Activated T-helper 2 cell treated with anti-CD3 and anti-CD28 coated beads, Interferon-gamma antibody, Interleukin-2, Interleukin-4, amounts not matched to agents 10 μg/mL and 5 μg/mL and 100 μg/mL, durations not matched to agents 14 hours and 24 hours and 36 hours (primary cell): Measurements from ENCODE around the gene CIAO3. TPM values are rescaled to one million over a fixed set of nuclear protein-coding genes. Genes with fewer than 3 reads are reported as not detected.
"Not testable (repeated sequence)": the region's sequence is repeated elsewhere in the genome, so short reads cannot be mapped to it uniquely, and the experiment has no call there.

Experiments
- DNase-seq: peaks from one replicate; pipeline ENCODE4 v3.0.0; 2021; ENCODE audit warnings: low spot score
- H3K27ac Mint-ChIP-seq: one replicate; pipeline ENCODE4 v1.8.0; 2021; ENCODE audit warnings: mixed read lengths
- H3K27me3 Mint-ChIP-seq: one replicate; pipeline ENCODE4 v1.8.0; 2021; ENCODE audit warnings: low read depth, mixed read lengths
- H3K36me3 Mint-ChIP-seq: one replicate; pipeline ENCODE4 v1.8.0; 2021; ENCODE audit warnings: low read depth, mixed read lengths
- H3K4me1 Mint-ChIP-seq: one replicate; pipeline ENCODE4 v1.8.0; 2021; ENCODE audit warnings: low read depth, mixed read lengths
- H3K4me3 Mint-ChIP-seq: one replicate; pipeline ENCODE4 v1.8.0; 2021; ENCODE audit warnings: low read depth, mild to moderate bottlenecking, moderate library complexity, mixed read lengths
- H3K9me3 Mint-ChIP-seq: one replicate; pipeline ENCODE4 v1.8.0; 2021; ENCODE audit warnings: mixed read lengths
- intact Hi-C: fragments of 100-400 bp; cut with micrococcal nuclease; formaldehyde crosslinking; loops from one replicate; pipeline ENCODE4 v1.15.1; 2023
- total RNA-seq: library from RNA; stranded (reverse); gene quantifications from 2 replicates; pipeline ENCODE4 v1.2.3, GENCODE V29; 2022

The CIAO3 gene
- total RNA-seq, 1 donor from 2014 or later: 43.4 TPM

- no peak overlapping the region for H3K27ac Mint-ChIP-seq
- peaks cover 4% of the 10 kb centered on the region for H3K4me1 Mint-ChIP-seq
- peaks cover 9% of the 10 kb centered on the region for H3K36me3 Mint-ChIP-seq
- intact Hi-C loops: no loop called here
- no peaks in the 10 kb centered on the region for H3K9me3 Mint-ChIP-seq
- no peaks in the 10 kb centered on the region for H3K27me3 Mint-ChIP-seq
- no peak for DNase-seq
- H3K4me3 Mint-ChIP-seq: no peak overlapping the region
Measured at GRCh38 chr16:782258-782657, 41.5 kb upstream of the CIAO3 start.

- no peak overlapping the region for H3K4me3 Mint-ChIP-seq
- peaks cover 8% of the 10 kb centered on the region for H3K36me3 Mint-ChIP-seq
- intact Hi-C loops: no loop called here
- H3K27ac Mint-ChIP-seq: no peak overlapping the region
- DNase-seq: no peak
- peaks cover 2% of the 10 kb centered on the region for H3K4me1 Mint-ChIP-seq
- no peaks in the 10 kb centered on the region for H3K27me3 Mint-ChIP-seq
- no peaks in the 10 kb centered on the region for H3K9me3 Mint-ChIP-seq
Measured at GRCh38 chr16:781346-782010, 40.7 kb upstream of the CIAO3 start.

- no peak overlapping the region for H3K4me3 Mint-ChIP-seq
Measured at GRCh38 chr16:780296-780695, 39.5 kb upstream of the CIAO3 start.

GRCh38 chr16:779561-779960, 38.8 kb upstream of the CIAO3 start:
- intact Hi-C loops: no loop called here
- no peak for DNase-seq
- H3K4me1 Mint-ChIP-seq: peaks cover 2% of the 10 kb centered on the region
- no peaks in the 10 kb centered on the region for H3K27me3 Mint-ChIP-seq
- H3K9me3 Mint-ChIP-seq: no peaks in the 10 kb centered on the region
- no peak overlapping the region for H3K27ac Mint-ChIP-seq
- H3K4me3 Mint-ChIP-seq: no peak overlapping the region
- H3K36me3 Mint-ChIP-seq: no peaks in the 10 kb centered on the region

More at GRCh38 chr16:780296-780695, 39.5 kb upstream of the CIAO3 start:
- peaks cover 6% of the 10 kb centered on the region for H3K36me3 Mint-ChIP-seq
- peaks cover 2% of the 10 kb centered on the region for H3K4me1 Mint-ChIP-seq
- H3K27me3 Mint-ChIP-seq: no peaks in the 10 kb centered on the region
- intact Hi-C loops: no loop called here
- DNase-seq: no peak
- no peak overlapping the region for H3K27ac Mint-ChIP-seq
- no peaks in the 10 kb centered on the region for H3K9me3 Mint-ChIP-seq

- H3K27me3 Mint-ChIP-seq: no peaks in the 10 kb centered on the region
- no peak overlapping the region for H3K4me3 Mint-ChIP-seq
- no peak overlapping the region for H3K27ac Mint-ChIP-seq
- intact Hi-C loops: no loop called here
- no peaks in the 10 kb centered on the region for H3K9me3 Mint-ChIP-seq
- no peak for DNase-seq
- H3K36me3 Mint-ChIP-seq: no peaks in the 10 kb centered on the region
- H3K4me1 Mint-ChIP-seq: peaks cover 2% of the 10 kb centered on the region
Measured at GRCh38 chr16:778909-779527, 38.2 kb upstream of the CIAO3 start.

- no peak overlapping the region for H3K4me3 Mint-ChIP-seq
- peaks cover 2% of the 10 kb centered on the region for H3K4me1 Mint-ChIP-seq
- intact Hi-C loops: no loop called here
- H3K27ac Mint-ChIP-seq: no peak overlapping the region
- H3K9me3 Mint-ChIP-seq: no peaks in the 10 kb centered on the region
- H3K27me3 Mint-ChIP-seq: no peaks in the 10 kb centered on the region
- no peaks in the 10 kb centered on the region for H3K36me3 Mint-ChIP-seq
- DNase-seq: no peak
Measured at GRCh38 chr16:778447-778846, 37.6 kb upstream of the CIAO3 start.

GRCh38 chr16:777826-778225, 37.0 kb upstream of the CIAO3 start:
- Mint-ChIP-seq H3K4me1 (peaks cover 2% of the 10 kb centered on the region), H3K27ac (no peak overlapping the region), H3K27me3 (no peaks in the 10 kb centered on the region), H3K36me3 (no peaks in the 10 kb centered on the region), H3K9me3 (no peaks in the 10 kb centered on the region), H3K4me3 (no peak overlapping the region)
- DNase-seq: no peak
- intact Hi-C loops: no loop called here

- Mint-ChIP-seq H3K27ac (no peak overlapping the region), H3K4me3 (no peak overlapping the region), H3K27me3 (no peaks in the 10 kb centered on the region), H3K36me3 (no peaks in the 10 kb centered on the region), H3K4me1 (peaks cover 2% of the 10 kb centered on the region), H3K9me3 (no peaks in the 10 kb centered on the region)
- intact Hi-C loops: no loop called here
- no peak for DNase-seq
Measured at GRCh38 chr16:776824-777223, 36.0 kb upstream of the CIAO3 start.

- H3K4me3 Mint-ChIP-seq, H3K36me3 Mint-ChIP-seq, intact Hi-C loops, H3K9me3 Mint-ChIP-seq, H3K27me3 Mint-ChIP-seq, H3K4me1 Mint-ChIP-seq, DNase-seq, H3K27ac Mint-ChIP-seq: not testable (repeated sequence)
Measured at GRCh38 chr16:776298-776697, 35.5 kb upstream of the CIAO3 start.

GRCh38 chr16:775236-775796, 34.5 kb upstream of the CIAO3 start:
- H3K4me3 Mint-ChIP-seq: no peak overlapping the region

GRCh38 chr16:774086-775001, 33.5 kb upstream of the CIAO3 start:
- H3K36me3 Mint-ChIP-seq: no peaks in the 10 kb centered on the region
- no peaks in the 10 kb centered on the region for H3K27me3 Mint-ChIP-seq
- H3K9me3 Mint-ChIP-seq: no peaks in the 10 kb centered on the region
- H3K4me1 Mint-ChIP-seq: peaks cover 2% of the 10 kb centered on the region
- no peak overlapping the region for H3K4me3 Mint-ChIP-seq
- no peak for DNase-seq
- intact Hi-C loops: no loop called here
- no peak overlapping the region for H3K27ac Mint-ChIP-seq

More at GRCh38 chr16:775236-775796, 34.5 kb upstream of the CIAO3 start:
- DNase-seq: no peak
- no peaks in the 10 kb centered on the region for H3K9me3 Mint-ChIP-seq
- no peaks in the 10 kb centered on the region for H3K36me3 Mint-ChIP-seq
- H3K27ac Mint-ChIP-seq: no peak overlapping the region
- peaks cover 2% of the 10 kb centered on the region for H3K4me1 Mint-ChIP-seq
- H3K27me3 Mint-ChIP-seq: no peaks in the 10 kb centered on the region
- intact Hi-C loops: no loop called here

GRCh38 chr16:772959-773358, 32.2 kb upstream of the CIAO3 start:
- intact Hi-C loops: no loop called here
- Mint-ChIP-seq H3K9me3 (no peaks in the 10 kb centered on the region), H3K4me1 (peaks cover 2% of the 10 kb centered on the region), H3K27me3 (no peaks in the 10 kb centered on the region), H3K36me3 (no peaks in the 10 kb centered on the region), H3K27ac (no peak overlapping the region), H3K4me3 (no peak overlapping the region)
- DNase-seq: no peak

GRCh38 chr16:770411-770810, 29.6 kb upstream of the CIAO3 start:
- Mint-ChIP-seq H3K4me1 (no peaks in the 10 kb centered on the region), H3K36me3 (no peaks in the 10 kb centered on the region), H3K9me3 (no peaks in the 10 kb centered on the region), H3K4me3 (no peak overlapping the region), H3K27me3 (no peaks in the 10 kb centered on the region), H3K27ac (no peak overlapping the region)
- no peak for DNase-seq
- intact Hi-C loops: no loop called here
